ENCODE results near the gene KIF5B. TPM values are rescaled to one million over a fixed set of nuclear protein-coding genes. Genes with fewer than 3 reads are reported as not detected.
"Not testable (repeated sequence)": the region's sequence is repeated elsewhere in the genome, so short reads cannot be mapped to it uniquely, and the experiment has no call there.

Gene KIF5B
- 92.9 TPM for total RNA-seq
- long read RNA-seq, full-length matches to known transcripts, result 26 of 311 reads
- long read RNA-seq, partial matches to known transcripts, result 261 of 311 reads
- long read RNA-seq, other reads (novel, unspliced or antisense), result 24 of 311 reads

GRCh38 chr10:32056136-32057035 lies at the start of gene KIF5B:
KIF5B (minus strand) TSS chr10:32056425; CDS start chr10:32055973, 452 bp downstream.
- Histone ChIP-seq H3K4me3 (peak within 1 kb of the TSS; percentile 87), H3K9me3 (no peaks in the 10 kb centered on the region), H3K27ac (peak within 1 kb of the TSS; percentile 98), H3K27me3 (ENCODE audit: low read depth) (no peaks in the 10 kb centered on the region), H3K4me1 (peaks cover 30% of the 10 kb centered on the region), H3K36me3 (no peaks in the 10 kb centered on the region)
- no peak for TF ChIP-seq CTCF (IDR thresholded peaks at IDR 0.05)
- DNase-seq (peak; percentile 93), ATAC-seq (peak; percentile 96 to 97)
- intact Hi-C loops (cut with DNase I), result no loop called here

- Histone ChIP-seq H3K27ac (no peak overlapping the region), H3K36me3 (no peaks in the 10 kb centered on the region), H3K9me3 (no peaks in the 10 kb centered on the region), H3K27me3 (ENCODE audit: low read depth) (no peaks in the 10 kb centered on the region), H3K4me3 (no peak overlapping the region), H3K4me1 (peaks cover 3% of the 10 kb centered on the region)
- ATAC-seq (no peak), DNase-seq (no peak)
- no peak for TF ChIP-seq CTCF (IDR thresholded peaks at IDR 0.05)
- intact Hi-C loops (cut with DNase I), result no loop called here
Observed at GRCh38 chr10:32105782-32106382, 49.7 kb upstream of the KIF5B start.

- no peak for TF ChIP-seq CTCF (IDR thresholded peaks at IDR 0.05)
- H3K36me3 ChIP-seq, result no peaks in the 10 kb centered on the region
- no peak overlapping the region for H3K4me3 ChIP-seq
- H3K27ac ChIP-seq, result no peak overlapping the region
- H3K4me1 ChIP-seq, result peaks cover 3% of the 10 kb centered on the region
- DNase-seq (no peak), ATAC-seq (no peak)
- H3K9me3 ChIP-seq, result no peaks in the 10 kb centered on the region
- no peaks in the 10 kb centered on the region for H3K27me3 ChIP-seq (ENCODE audit: low read depth)
- intact Hi-C loops (cut with DNase I), result no loop called here
Observed at GRCh38 chr10:32104622-32105509, 48.6 kb upstream of the KIF5B start.

- no peak for DNase-seq
- no peaks in the 10 kb centered on the region for H3K9me3 ChIP-seq
- H3K27me3 ChIP-seq (ENCODE audit: low read depth), result no peaks in the 10 kb centered on the region
- TF ChIP-seq CTCF (IDR thresholded peaks at IDR 0.05), result no peak
- H3K4me3 ChIP-seq, result no peak overlapping the region
- no peak for ATAC-seq
- no peak overlapping the region for H3K27ac ChIP-seq
- H3K36me3 ChIP-seq, result no peaks in the 10 kb centered on the region
- intact Hi-C loops (cut with DNase I), result no loop called here
- H3K4me1 ChIP-seq, result peaks cover 3% of the 10 kb centered on the region
Observed at GRCh38 chr10:32104181-32104580, 48.0 kb upstream of the KIF5B start.

GRCh38 chr10:32103721-32104120 lies 47.5 kb upstream of the KIF5B start:
- peaks cover 3% of the 10 kb centered on the region for H3K4me1 ChIP-seq
- TF ChIP-seq CTCF (IDR thresholded peaks at IDR 0.05), result no peak
- H3K36me3 ChIP-seq, result no peaks in the 10 kb centered on the region
- no peak for ATAC-seq
- no peak overlapping the region for H3K27ac ChIP-seq
- DNase-seq, result no peak
- H3K9me3 ChIP-seq, result no peaks in the 10 kb centered on the region
- no peaks in the 10 kb centered on the region for H3K27me3 ChIP-seq (ENCODE audit: low read depth)
- H3K4me3 ChIP-seq, result no peak overlapping the region
- intact Hi-C loops (cut with DNase I), result no loop called here

- H3K36me3 ChIP-seq; DNase-seq; H3K9me3 ChIP-seq; intact Hi-C loops (cut with DNase I); H3K27ac ChIP-seq; H3K27me3 ChIP-seq (ENCODE audit: low read depth); ATAC-seq; H3K4me3 ChIP-seq; H3K4me1 ChIP-seq: not testable (repeated sequence)
Observed at GRCh38 chr10:32098566-32099259, 42.5 kb upstream of the KIF5B start.

Measured in lower lobe of right lung (tissue), 2 donors.